Choroid plexus epithelial cell (primary cell): Measurements from ENCODE around the gene GYS2.

ENCODE experiments used
- DNase-seq: peaks from one replicate; pipeline ENCODE4 v3.0.0-alpha.2; 2010; ENCODE audit warnings: low read depth
- H3K4me3 ChIP-seq: 2 replicates; pipeline ENCODE4 v1.5.1; 2011; ENCODE audit warnings: low read depth, mild to moderate bottlenecking, control low read depth, low read length, moderate library complexity
- TF ChIP-seq, protein P1 (sequence below): conservative IDR thresholded peaks from 2 replicates; pipeline ENCODE4 v1.5.1; 2011; ENCODE audit warnings: low read depth, mild to moderate bottlenecking, control low read depth, inconsistent platforms, low read length, moderate library complexity

GYS2 gene

DNA sequence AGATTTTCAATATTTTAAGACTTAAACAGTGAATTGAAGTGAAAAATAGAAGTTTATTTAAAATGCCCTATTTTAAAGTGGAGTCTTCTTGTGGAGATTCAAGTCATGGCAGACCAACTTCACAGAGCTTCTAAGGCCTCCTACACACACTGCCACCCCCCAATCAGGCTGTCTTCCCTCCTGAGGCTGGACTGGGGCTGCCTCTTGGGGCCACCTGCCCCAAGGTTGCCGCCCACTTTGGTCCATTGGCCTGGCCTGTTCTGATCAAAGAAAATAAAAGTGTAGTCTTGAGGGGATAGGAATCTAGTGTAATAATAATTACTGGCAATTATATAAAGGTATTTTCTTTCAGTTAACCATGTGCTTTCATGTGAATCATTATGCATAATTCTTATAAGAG lies 101.8 kb downstream of the GYS2 start:
- H3K4me3 ChIP-seq, result peak overlapping the region; percentile 90
- TF ChIP-seq, protein P1, sequence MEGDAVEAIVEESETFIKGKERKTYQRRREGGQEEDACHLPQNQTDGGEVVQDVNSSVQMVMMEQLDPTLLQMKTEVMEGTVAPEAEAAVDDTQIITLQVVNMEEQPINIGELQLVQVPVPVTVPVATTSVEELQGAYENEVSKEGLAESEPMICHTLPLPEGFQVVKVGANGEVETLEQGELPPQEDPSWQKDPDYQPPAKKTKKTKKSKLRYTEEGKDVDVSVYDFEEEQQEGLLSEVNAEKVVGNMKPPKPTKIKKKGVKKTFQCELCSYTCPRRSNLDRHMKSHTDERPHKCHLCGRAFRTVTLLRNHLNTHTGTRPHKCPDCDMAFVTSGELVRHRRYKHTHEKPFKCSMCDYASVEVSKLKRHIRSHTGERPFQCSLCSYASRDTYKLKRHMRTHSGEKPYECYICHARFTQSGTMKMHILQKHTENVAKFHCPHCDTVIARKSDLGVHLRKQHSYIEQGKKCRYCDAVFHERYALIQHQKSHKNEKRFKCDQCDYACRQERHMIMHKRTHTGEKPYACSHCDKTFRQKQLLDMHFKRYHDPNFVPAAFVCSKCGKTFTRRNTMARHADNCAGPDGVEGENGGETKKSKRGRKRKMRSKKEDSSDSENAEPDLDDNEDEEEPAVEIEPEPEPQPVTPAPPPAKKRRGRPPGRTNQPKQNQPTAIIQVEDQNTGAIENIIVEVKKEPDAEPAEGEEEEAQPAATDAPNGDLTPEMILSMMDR, result no peak
- no peak for DNase-seq

DNA sequence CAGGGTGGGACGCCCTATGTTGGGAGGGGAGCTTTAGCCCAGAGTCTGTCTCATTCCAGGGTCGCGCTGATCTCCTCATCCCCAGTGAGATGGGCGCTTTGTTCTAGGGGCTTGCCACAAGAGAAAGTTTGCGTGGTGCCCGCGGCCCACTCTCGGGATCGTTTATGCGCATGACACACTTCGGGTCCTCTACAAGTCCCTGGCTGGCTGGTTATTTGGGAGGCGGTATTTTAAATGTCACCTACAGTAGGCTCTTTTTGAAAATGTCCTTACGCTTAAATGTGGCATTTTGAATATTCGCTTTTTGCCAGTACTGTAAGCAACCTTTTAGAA lies 102.5 kb downstream of the GYS2 start:
- peak; percentile 43 for DNase-seq
- TF ChIP-seq, protein P1, result no peak
- peak overlapping the region; percentile 90 for H3K4me3 ChIP-seq

DNA sequence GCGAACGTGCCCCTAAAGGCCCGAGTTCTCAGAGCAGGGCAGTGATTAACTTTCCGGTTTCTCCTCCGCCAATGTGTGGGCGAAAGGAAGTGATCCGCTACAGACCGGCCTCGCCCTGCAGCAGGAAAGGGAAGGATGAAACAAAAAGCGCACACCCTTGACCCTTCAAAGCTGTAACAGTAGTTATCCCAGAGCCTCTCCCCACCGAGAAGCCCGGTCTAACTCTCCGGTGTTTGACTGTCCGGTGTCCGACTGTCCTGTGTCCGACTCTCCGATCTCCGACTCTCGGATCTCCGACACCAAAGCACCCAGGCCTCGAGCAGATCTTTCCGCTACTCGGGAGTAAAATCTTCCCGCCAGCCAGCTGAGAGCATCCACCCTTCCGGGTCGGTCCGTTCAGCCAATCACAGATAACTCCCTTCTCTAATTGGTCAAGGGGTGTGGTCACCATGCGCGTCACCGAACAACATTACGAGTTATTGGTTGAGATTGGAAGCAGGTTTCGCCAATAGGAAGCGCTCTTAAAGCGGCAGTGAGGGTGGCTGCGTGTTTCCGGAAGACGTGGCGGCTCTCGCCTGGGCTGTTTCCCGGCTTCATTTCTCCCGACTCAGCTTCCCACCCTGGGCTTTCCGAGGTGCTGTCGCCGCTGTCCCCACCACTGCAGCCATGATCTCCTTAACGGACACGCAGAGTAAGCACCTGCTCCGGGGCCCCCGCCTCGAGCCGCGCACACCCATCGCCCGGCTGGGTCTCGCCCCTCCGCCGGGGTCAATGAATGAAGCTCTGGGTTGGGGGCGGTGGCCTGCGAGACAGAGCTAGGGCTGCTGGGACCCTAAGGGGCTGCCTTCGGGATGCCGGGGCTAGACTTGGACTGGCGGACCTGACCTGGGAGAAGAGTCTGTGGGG lies 103.1 kb downstream of the GYS2 start, which contains the start of the genes GOLT1B and RECQL:
Gene GOLT1B (plus strand): TSS at position 532 of the 906 bp plus-strand sequence. CDS start 135 bp downstream, at position 667.
Gene RECQL (minus strand): TSS at position 378 of the 906 bp plus-strand sequence. CDS start 2,065 bp downstream, outside the sequence.
- DNase-seq, result peak; percentile 99
- peak within 1 kb of the TSS; percentile 90 for H3K4me3 ChIP-seq
- TF ChIP-seq, protein P1, result no peak

DNA sequence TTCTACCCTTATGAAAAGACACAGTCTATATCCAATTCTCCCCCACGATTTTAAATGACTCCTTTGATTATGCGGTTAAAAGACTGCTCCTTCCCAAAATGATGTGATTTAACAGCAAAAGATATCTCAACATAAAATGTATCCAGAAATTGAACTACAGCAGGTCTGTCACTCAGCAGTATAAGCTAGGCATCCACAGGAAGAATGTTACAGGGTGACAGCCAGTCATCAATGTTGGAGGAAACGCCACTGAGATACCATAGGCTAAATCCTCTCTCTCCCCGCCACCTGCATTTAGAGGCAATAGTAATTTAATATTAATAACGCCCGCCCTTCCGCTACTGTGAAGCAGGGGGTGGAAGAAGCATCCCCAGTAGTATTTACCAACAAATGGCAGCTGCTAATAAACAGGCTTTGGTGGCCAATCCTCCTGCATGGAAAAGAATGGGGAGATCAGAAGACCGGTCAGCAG lies 103.8 kb downstream of the GYS2 start:
- no peak for DNase-seq
- TF ChIP-seq, protein P1, result peak; percentile 22
- peak overlapping the region; percentile 90 for H3K4me3 ChIP-seq

DNA sequence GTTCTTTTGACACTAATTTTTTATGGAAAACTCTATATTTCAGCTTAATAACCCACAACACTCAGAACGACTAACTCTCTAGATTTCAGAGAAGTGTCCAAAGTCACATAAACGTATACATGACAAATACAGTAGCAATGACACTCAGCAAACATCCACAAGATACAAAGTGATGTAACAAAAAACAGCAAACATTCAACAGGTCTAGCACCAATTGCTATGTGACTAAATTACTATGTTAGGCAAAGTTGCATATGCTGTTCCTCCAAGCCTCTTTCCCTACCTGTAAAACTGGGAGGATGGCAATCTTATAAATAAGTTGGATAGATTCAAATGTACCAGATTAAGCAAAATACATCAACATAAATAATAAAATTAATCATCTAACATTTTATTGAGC lies 104.9 kb downstream of the GYS2 start:
- no peak for DNase-seq
- H3K4me3 ChIP-seq, result no peak overlapping the region
- TF ChIP-seq, protein P1, result no peak
